SHP77 treated with DMSO at 0.1 percent for 48 hours (cell line): ENCODE data around the gene SEPTIN10.
A peak's percentile ranks its signal among the peaks of the same experiment; 100 is the strongest.

ENCODE experiments used
- DNase-seq: peaks from one replicate; lab custom pipeline; 2025; lab: John Stamatoyannopoulos, UW

Gene SEPTIN10

DNA sequence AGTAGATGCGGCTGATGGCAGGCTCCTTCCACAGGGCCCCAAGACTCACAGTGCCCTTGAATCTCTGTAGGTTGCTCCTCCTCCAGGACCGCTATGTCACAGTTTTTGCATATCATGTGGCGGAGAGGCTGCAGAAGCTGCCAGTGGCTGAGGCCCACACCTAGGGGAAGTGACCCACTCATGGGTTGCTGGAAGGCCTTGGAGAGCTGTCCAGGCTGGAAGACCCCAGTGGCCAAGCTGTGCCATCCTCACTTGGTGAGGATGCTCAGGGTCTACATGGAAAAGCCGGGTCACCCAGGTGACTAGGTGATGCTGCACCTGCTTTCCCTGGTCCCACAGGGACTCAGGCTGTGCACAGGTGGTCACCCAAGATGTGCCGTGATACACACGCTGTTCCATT, 90.6 kb downstream of the SEPTIN10 start:
- DNase-seq: no peak

DNA sequence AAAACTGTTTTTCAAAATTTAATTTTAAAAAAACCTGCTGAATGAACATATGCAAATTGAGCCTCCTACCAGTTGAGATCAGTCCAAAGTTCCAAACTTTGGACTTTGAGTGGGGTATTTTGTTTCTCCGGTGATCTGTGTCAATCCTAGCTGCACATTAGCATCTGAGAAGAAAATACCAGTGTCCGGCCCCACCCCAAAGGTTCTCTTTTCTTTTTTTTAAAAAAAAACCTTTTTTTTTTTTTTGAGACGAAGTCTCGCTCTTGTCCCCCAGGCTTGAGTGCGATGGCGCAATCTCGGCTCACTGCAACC, 91.7 kb downstream of the SEPTIN10 start:
- DNase-seq: no peak

DNA sequence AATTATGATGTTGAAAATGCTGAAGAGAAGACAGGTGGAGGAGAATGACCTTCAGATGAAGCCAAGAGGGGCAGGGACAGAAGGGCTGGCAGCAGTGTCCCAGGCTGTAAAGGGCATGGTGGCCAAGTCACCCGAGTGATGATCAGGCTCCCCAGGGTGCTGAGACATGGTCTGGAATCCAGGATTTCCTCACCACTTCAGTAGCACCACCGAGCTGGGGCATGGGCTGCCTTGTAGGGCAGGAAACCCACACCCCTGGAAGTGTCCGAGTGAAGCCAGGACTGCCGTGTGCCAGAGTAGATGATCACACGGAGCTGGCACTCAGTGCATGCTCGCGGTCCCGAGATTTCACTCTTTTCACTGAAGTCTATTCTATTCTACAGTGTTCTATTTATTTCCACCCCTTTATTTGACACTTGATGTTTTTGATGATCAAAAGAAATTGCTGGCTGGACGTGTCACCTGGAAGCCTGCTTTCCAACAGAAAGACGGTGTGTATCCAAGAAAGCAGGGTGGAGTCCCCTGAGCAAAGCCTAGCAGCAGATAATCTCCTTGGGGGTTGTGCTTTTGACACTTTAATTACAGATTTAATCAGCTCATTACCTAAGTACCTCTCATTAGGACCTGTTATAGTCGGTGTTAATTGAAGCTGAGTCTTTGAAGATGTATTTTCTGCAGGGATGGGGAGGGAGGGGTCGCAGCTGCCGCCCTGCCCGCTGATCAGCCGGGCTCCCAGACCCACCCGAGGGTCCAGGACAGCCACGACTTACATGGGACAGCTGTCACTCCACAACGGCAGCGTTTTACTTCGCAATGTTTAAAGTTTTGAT, 92.3 kb downstream of the SEPTIN10 start:
- DNase-seq: no peak

DNA sequence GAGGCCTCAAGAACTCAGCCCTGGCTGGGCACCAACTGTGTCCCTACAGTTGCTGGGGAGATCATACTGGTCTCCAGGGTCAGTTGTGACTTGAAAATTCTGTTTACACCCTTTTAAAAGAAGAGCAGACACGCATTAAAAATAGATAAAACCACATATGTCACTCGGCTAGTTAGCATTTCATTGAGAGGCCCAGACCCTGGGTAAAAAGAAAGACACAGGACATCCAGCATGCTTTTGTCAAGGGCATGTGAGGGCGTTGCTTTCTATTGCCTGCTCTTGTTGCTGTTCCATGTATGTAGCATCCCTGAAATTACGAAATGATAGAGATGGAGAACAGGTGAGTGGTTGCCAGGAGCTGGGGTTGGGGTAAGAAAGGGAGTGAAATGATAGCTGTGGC, 94.3 kb downstream of the SEPTIN10 start:
- no peak for DNase-seq

DNA sequence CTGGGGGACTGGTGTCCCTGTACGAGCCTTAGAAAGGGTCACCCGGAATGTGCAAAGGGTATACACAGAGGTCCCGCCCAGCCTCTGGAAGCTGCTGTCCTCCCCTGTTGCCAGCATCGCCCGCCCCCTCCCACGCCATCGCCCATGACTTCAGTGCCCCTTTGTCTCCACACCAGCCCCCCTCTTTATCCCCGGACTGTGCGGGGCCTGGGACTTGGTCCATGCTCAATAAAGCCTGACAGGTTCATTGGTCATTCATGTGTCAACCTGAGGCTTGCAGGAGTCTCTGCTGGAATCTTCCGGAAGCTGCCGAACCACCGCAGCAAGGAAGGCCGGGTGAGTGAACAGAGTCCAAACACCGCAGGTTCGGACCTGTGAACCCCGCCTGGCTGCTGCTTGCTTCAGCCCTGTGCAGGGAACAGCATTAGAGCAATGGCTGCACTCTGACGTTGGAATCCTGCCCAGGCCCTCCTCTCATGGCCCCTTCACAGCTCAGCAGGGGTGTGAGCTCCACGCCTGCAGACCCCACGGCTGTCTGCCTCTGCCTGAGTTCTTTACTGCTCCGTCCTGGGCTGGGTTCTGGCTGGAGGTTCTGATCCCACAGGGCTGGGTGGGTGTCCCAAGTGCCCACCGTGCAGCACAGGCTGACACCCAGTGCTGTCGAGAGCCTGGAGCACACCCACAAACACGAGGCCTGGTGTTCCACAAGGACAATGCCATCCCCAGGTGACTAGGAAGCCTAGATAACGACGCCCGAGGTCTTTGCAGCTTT, 96.5 kb downstream of the SEPTIN10 start:
- DNase-seq: no peak

DNA sequence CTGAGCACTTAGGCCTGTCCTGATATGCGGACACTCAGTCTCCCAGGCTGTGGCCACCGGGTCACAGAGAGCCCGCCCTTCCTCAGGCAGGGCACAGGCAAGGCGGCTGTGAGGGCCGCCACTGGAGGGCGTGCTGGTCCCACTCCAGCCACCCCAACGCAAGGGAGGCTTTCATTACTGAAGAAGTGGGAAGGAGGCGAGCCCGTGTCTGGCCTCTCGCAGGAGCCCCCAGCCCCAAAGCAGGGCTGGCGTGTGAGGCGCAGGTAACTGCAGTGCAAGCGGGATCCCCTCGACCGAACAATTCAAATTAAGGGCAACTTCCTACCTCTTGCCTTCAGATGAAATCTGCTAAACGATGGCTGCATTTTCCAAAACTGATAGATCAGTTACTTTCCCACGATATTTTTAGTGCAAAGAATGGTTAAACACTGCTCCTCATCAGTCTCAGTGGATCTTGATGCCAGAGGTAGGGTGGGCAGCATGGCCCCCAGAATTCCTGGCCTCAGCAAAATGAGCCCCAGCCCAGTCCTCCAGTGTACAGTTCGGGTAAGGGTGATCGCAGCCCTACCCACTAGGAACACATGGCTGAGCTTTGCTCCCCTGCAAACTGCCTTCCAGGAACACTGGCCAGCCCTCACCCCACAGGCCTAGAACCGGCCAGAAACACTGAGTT, 97.2 kb downstream of the SEPTIN10 start:
- DNase-seq: peak; percentile 10

DNA sequence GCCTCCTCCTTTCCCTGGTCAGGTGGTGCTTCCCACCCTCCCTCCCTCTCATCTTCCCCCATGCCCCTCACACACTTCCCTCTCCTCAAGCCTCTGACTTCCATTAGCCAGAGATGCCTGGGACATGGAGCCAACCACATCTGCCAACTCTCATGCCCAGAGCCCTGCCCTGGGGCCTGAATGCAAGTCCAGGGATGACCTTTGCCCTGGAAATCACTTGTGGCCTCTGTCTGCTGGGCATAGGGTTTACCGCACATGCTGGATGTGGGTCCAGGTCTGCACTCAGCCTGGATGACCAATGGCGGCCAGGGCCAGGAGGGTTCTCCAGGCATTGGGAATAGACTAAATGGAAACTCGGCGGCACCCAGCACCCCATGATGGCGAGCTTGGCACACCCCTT, 98.9 kb downstream of the SEPTIN10 start:
- no peak for DNase-seq

DNA sequence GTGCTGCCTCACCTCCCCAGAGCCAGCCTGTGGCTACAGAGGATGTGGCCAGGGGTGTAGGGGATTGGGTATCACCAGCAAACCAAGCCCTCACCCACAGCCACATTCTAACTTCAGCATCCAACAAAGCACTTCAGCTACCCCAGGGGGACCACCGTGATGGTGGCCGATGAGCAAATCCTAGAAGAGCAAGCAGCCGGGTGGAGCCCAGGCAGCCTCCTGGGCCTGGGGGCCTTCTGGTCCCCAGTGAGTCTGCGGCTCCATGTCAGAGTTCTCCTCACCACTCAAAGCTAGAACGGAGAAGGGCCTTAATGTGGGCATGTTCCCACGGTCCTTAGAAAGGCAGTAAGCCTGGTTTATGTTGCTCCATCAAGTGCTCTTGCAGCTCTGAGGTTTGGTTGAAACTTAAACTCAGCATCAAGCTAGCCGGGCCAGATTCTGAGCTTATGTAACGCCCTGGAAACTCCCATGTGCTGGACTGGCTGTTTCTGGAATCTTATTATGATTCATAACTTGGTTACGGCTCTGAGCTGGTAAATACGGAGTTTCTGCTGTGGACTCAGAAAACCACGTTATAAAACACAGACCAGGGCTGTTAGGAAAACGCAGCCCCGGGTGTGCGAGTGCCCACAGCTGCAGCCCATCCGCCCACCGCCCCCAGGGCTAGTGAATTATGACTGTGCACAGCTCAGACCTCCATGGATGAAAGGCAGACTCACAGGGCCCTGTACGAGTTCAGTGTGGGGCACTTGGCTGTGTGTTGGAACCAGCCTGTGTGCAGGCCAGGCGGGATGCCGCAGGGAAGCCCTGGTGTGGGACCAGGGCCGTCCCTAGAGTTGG, 99.8 kb downstream of the SEPTIN10 start:
- DNase-seq: no peak

DNA sequence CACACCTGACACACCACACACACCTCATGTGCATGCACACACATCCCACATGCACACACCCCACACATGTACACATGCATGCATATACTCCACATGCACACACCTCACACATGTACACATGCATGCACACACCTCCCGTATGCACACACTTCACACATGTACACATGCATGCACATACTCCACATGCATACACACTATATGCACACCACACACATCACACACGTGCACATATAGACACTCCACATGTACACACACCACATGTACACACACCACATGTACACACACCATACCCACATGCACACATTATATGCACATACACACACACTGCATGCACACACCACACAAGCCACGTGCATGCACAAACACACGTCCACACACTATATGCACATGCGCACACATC, 100.5 kb downstream of the SEPTIN10 start:
- no peak for DNase-seq

DNA sequence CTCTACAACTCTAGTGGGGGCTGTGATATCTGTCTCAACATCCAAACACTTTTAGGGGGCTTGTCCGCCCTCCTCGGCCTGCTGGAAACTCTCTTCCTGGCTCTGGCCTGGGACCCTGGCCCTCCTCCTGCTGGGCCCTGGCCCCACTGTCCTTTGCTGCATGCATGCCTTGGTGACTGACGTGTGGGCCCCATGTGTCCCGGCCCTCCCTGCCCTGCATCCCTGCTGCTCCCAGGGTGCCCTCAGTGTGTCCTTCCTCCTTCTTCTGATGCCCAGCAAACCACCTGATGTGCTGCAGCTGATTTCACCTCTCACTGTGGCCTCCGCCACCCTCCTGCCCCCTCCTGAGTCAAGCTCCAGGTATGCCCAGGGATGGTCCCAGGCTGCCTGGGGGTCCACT, 101.7 kb downstream of the SEPTIN10 start:
- no peak for DNase-seq

DNA sequence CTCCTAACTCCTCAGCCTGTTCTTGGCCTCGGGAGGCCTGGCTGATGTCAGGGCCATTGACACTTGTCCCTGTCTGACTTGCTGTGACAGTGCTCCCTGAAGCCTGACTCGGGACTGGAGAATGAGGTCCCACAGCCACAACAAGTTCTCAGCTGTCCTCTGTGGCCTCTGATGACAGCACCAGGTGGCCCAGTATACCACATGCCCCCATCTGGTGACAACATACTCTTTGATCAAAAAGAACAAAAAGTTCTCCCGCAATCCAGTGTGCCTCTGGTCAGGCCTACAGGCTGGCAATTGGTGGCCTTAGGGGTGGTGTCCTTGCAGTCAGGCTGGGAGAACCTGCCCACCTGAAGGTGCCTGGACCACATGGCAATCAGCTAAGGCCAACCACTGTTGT, 102.6 kb downstream of the SEPTIN10 start:
- no peak for DNase-seq

DNA sequence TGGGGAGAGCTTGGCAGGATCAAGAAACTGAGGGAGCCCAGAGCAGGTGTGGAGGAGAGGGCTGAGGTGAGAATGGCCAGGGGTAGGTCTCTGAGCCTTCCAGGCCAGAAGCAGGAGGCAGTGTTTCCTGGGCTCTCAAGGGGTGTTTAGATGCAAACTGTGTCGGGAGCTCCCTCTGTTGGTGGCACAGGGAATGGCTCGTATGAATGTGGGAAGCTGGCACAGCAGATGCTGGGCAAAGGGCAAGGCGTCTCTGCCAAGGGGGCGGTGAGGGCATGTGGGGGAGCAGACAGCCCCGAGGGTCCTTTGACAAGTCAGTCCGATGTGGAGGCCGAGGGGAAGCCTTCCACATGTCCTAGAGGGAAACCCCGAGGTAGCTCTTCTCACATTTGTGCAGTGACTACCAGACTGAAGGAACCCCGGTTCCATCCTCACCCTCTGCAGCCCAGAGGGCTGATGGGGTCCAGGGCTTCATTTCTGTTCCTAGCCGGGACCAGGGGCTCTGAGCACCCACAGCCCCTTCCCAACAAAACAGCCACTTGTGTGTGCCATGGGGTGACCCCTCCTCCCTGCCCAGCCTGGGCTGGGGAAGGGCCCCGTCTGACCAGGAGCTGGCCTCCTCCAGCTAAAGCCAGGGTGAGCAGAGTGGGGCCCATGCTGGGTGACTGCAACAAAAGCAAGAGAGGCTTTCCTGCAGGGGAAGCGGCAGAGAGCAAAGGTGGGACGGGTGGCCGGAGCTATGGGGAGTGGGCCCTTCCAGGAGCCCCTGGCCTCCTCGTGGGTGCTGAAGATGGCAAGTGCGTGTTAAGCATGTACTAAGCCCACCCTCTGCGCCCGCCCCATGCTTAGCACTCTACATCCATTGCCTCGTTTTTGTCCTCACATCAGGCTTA, 103.4 kb downstream of the SEPTIN10 start:
- DNase-seq: peak; percentile 48

DNA sequence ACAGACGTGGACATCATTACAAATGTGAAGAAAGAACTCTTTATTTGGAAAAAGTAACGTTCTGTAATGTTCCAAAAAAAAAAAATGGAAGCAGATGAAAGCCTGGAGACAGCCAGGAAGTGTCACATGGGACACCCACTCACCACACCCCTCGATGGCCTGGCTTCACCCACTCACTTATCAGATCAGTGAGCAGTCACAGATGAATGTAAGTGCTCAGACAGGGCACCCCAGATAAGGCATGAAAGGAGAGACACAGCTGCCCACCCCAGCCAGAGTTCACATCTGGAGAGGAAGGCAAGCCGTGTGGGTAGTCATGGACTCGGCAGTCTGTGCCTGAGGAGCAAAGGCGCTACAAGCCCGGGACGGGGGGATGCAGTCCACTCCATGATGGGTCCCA, 105.2 kb downstream of the SEPTIN10 start:
- no peak for DNase-seq

DNA sequence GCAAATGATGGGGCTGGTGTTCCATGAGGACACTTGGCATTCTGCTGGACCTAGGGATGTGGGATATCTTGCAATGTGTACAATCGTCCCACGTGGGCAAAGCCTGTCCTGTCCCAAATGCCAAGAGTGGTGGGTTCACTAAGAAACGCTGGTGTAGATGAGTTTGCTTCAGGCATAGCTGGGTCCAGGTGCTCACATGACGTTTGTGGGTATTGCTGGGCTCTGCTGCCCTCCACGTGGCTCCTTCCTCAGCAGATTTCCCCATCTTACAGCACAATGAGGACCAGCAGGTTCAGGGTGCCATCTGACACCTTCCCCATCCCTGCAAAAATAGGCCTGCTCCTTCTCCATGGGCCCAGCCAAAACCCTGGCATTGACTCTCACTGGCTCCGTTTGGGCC, 105.9 kb downstream of the SEPTIN10 start:
- DNase-seq: no peak

DNA sequence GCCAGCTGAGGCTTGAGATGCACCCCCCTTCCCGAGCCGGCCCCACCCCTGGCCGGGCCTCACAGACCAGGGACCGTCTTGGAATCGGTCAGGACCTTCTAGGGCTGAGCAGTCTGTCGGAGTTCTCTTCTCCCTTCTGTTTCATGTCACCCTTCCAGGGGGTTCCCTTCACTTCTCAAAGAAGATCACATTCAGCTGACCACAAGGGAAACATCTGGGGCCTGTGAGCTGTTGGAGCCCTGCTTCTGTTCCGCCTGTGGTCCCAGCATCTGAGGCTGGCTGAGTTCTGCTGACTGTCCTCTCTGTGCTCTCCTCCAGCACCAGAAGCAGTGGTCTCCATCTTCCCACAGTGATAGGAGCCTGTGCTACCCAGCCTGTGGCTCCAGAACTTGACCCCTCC, 106.5 kb downstream of the SEPTIN10 start:
- DNase-seq: no peak

DNA sequence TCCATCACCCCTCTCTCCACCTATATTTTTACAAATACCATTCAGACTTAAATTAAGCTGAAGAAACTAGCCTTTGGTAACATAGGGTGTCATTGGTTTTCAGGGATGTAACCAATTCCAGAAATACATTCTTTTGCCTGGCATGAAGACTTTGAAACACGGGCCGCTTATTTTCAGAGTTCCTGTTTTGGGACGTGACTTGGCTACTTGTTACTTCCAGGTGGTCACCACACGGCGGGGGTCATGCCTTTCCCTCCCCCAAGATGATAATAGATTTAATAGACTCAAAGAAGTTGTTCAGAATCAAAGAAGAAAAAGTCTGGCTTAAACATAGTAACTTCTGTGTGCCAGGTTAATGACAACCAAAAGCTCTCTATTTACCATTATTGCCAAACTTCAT, 110.6 kb downstream of the SEPTIN10 start:
- DNase-seq: no peak

DNA sequence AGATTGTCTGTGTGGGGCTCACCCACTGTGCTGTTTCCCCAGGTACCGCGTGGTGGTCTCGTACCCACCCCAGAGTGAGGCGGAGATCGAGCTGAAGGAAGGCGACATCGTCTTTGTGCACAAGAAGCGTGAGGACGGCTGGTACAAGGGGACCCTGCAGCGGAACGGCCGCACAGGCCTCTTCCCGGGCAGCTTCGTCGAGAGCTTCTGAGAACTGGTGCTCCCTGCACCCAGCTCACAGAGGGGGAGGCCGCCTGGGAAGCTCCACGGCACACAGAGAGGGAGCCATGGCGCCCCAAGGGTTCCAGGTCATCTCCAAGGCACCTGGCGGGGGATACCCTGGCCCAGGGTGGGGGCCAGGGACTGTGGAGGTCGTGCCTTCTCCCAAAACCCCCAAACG, 112.3 kb downstream of the SEPTIN10 start:
- DNase-seq: no peak

DNA sequence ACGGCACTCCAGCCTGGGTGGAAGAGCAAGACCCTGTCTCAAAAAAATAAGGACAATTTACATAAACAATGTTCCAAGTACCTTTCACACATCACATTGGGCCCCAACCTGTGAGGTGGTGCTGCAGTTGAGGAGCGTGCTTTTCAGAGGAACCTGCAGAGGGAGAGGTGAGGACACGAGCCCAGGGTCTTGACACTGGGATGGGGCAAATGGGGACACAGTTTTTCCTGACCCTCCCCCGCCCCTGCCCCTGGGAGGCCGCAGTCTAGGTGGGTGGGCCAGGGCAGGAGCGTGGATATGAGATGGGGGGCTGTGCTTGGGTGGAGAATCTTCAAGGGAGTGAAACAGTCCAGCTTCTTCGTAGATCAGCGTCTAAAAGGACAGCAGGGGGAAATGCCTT, 112.9 kb downstream of the SEPTIN10 start:
- DNase-seq: no peak

DNA sequence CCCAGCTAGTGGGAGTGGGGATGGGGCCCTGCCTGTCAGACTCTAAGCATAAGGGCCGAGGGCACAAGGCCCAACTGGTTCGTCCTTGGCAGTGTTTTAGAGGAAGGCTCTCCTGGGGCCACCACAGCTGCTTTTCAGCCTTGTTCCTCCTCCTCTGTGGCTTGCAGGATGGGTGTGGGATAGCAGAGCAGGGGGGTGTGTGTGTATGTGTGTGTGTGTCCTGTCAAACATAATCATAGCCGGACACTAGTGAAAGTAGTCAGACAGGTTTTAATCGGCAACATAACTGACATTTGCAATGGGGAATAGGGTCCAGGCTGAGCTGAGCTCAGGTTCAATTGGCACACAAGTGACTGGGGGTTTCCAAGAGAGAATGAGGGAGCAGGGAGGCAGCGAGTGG, 114.2 kb downstream of the SEPTIN10 start:
- no peak for DNase-seq

DNA sequence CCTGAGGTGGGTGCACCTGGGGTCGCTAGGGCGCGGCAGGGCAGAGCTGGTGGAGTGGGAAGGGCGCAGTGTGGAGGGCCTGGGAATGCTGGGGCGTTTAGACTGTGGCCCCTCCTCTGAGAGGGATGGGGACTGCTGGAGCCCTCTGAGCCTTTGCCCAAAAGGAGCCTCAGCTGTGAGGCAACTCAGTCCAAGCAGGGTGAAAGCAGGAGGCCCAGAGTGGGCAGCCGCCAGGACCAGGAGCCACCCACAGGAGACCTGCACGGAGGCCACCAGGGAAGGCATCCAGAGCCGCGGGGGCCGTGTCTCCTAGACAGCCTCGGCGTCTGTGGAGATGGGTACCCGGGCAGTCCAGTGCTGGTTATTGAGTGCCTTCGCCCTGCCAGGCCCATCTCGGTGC, 114.9 kb downstream of the SEPTIN10 start:
- no peak for DNase-seq
